Upper lobe of right lung (tissue), 1 donor: ENCODE results near the gene TCP11L2. TPM values are rescaled to one million over a fixed set of nuclear protein-coding genes. Genes with fewer than 3 reads are reported as not detected.

Experiments used
- ATAC-seq: fragments of 200-7000 bp; cut with Tn5 transposase; one replicate; pipeline ENCODE4 v1.9.1; 2020; ENCODE audit warnings: mild to moderate bottlenecking, moderate library complexity
- DNase-seq: peaks from one replicate; pipeline ENCODE4 v3.0.0-alpha.2; 2020
- H3K27ac ChIP-seq: fragments of 200-600 bp; one replicate; pipeline ENCODE4 v1.8.0; 2022
- H3K27me3 ChIP-seq: fragments of 200-600 bp; one replicate; pipeline ENCODE4 v1.8.0; 2022; ENCODE audit warnings: mild to moderate bottlenecking
- H3K36me3 ChIP-seq: fragments of 200-600 bp; one replicate; pipeline ENCODE4 v1.8.0; 2022
- H3K4me1 ChIP-seq: fragments of 200-600 bp; one replicate; pipeline ENCODE4 v1.8.0; 2022
- H3K4me3 ChIP-seq: fragments of 200-600 bp; one replicate; pipeline ENCODE4 v1.8.0; 2022; ENCODE audit warnings: mild to moderate bottlenecking
- H3K9me3 ChIP-seq: fragments of 200-600 bp; one replicate; pipeline ENCODE4 v1.8.0; 2022
- intact Hi-C: fragments of 100-400 bp; cut with DNase I; formaldehyde crosslinking; loops from one replicate; pipeline ENCODE4 v1.11.0; 2022
- total RNA-seq: library from RNA; stranded (reverse); fragmentation: NEBNext Ultra II Directional; extraction: Animal tissue kit (Norgen Biotek cat#: 25700); gene quantifications from one replicate; pipeline ENCODE4 v1.2.1, GENCODE V29; 2021
- TF ChIP-seq, protein P1 (sequence below): fragments of 200-600 bp; IDR thresholded peaks from one replicate; pipeline ENCODE4 v1.8.0; 2022; ENCODE audit warnings: antibody characterized with exemption
- donor health status: DM: no; HTN: yes; CAD: no; lungs with severe emphysema.

The TCP11L2 gene
- total RNA-seq, 1 donor from 2014 or later, result 37.7 TPM

DNA sequence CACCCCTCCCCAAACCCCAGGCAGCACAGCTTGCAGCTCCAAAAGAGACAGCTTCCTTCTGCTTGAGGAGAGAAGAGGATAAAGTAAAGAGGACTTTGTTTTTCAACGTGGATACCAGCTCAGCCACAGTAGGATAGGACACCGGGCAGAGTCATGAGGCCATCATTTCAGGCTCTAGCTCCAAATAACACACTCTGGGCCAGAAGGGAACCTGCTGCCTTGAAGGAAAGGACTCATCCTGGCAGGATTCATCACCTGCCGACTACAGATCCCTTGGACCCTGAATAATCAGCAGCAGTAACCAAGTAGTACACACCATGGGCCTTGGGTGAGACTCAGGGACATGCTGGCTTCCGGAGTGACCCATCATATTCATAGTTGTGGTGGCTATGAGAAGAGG, 44.3 kb upstream of the TCP11L2 start:
- intact Hi-C loops, result no loop called here
- H3K9me3 ChIP-seq, result no peaks in the 10 kb centered on the region
- no peaks in the 10 kb centered on the region for H3K36me3 ChIP-seq
- no peaks in the 10 kb centered on the region for H3K27me3 ChIP-seq
- no peak overlapping the region for H3K27ac ChIP-seq
- no peak for DNase-seq
- TF ChIP-seq, protein P1, sequence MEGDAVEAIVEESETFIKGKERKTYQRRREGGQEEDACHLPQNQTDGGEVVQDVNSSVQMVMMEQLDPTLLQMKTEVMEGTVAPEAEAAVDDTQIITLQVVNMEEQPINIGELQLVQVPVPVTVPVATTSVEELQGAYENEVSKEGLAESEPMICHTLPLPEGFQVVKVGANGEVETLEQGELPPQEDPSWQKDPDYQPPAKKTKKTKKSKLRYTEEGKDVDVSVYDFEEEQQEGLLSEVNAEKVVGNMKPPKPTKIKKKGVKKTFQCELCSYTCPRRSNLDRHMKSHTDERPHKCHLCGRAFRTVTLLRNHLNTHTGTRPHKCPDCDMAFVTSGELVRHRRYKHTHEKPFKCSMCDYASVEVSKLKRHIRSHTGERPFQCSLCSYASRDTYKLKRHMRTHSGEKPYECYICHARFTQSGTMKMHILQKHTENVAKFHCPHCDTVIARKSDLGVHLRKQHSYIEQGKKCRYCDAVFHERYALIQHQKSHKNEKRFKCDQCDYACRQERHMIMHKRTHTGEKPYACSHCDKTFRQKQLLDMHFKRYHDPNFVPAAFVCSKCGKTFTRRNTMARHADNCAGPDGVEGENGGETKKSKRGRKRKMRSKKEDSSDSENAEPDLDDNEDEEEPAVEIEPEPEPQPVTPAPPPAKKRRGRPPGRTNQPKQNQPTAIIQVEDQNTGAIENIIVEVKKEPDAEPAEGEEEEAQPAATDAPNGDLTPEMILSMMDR, result no peak
- H3K4me1 ChIP-seq, result no peaks in the 10 kb centered on the region
- no peak overlapping the region for H3K4me3 ChIP-seq
- ATAC-seq, result no peak

DNA sequence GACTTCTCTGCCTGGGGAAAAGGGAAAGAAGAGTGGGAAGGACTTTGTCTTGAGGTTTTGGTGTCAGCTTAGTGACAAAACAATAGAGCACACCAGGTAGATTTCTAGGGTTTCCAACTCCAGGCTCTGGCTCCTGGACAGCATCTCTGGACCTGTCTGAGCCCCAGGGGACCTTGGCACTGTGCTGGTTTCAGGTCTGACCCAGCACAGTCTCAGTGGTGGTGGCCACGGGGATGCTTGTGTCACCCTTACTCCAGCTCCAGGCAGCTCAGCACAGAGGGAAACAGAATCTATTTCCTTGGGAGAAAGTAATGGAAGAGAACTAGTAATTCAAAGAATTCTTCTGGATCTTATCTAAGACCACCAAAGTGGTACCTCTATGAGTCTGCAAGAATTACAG, 43.6 kb upstream of the TCP11L2 start:
- ATAC-seq (no peak), DNase-seq (no peak)
- Histone ChIP-seq H3K27me3 (no peaks in the 10 kb centered on the region), H3K27ac (no peak overlapping the region), H3K4me3 (no peak overlapping the region), H3K36me3 (no peaks in the 10 kb centered on the region), H3K9me3 (no peaks in the 10 kb centered on the region), H3K4me1 (no peaks in the 10 kb centered on the region)
- intact Hi-C loops, result no loop called here
- TF ChIP-seq, protein P1, result no peak

DNA sequence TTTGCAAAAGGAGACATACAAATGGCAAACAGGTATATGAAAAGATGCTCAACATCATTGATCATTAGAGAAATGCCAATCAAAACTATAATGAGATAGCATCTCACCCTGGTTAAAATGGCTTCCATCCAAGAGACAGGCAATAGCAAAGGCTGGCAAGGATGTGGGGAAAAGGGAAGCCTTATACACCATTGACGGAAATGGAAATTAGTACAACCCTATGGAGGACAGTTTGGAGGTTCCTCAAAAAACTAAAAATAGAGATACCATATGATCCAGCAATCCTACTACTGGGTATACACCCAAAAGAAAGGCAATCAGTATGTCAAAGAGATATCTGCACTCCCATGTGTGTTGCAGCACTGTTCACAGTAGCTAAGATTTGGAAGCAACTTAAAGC, 37.4 kb upstream of the TCP11L2 start:
- Histone ChIP-seq H3K27me3 (no peaks in the 10 kb centered on the region), H3K36me3 (no peaks in the 10 kb centered on the region), H3K9me3 (no peaks in the 10 kb centered on the region), H3K4me1 (no peaks in the 10 kb centered on the region), H3K27ac (no peak overlapping the region), H3K4me3 (no peak overlapping the region)
- TF ChIP-seq, protein P1, result no peak
- intact Hi-C loops, result no loop called here
- ATAC-seq (peak; percentile 75), DNase-seq (no peak)

DNA sequence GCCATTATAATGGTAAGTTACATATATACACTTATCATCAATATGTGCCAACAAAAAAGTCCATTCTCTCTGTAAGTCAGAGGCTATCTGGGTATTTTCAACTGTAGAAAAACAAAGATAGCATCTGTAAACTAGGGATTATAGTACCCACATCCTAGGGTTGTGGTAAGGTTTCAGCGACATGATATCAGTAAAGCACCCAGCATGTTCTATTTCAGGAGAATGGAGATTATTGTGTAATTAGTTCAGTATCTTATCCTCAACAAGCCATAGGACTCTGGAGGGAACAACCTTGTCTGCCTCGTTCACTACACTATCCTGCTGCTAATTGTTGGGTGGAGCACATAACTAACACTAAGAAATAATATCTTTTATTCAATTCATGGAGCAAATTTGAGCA, 35.0 kb upstream of the TCP11L2 start:
- H3K27ac ChIP-seq, result no peak overlapping the region
- intact Hi-C loops, result no loop called here
- no peak overlapping the region for H3K4me3 ChIP-seq
- TF ChIP-seq, protein P1, result no peak
- no peaks in the 10 kb centered on the region for H3K27me3 ChIP-seq
- ATAC-seq (no peak), DNase-seq (no peak)
- H3K4me1 ChIP-seq, result no peaks in the 10 kb centered on the region
- no peaks in the 10 kb centered on the region for H3K36me3 ChIP-seq
- no peaks in the 10 kb centered on the region for H3K9me3 ChIP-seq

DNA sequence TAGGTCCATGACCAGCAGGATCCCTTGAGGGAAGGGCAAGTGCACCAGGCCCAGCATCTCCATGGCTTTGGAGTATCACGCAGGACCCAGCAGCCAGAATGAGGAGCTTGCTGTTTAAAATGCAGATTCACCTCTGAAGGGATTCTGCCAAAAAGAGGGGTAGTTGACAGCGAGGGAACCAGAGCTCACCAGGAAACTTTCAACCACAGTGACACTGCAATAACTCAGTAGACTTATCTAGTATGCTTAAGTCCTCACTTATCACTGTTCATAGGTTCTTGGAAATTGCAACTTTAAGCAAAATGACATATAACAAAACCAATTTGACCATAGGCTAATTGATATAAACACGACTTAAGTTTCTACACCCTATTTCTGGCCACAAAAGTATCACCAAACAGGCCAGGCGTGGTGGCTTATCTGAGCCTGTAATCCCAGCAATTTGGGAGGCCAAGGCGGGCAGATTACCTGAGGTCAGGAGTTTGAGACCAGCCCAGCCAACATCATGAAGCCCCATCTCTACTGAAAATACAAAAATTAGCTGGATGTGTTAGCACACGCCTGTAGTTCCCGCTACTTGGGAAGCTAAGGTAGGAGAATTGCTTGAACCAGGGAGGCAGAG, 33.3 kb upstream of the TCP11L2 start:
- no peaks in the 10 kb centered on the region for H3K9me3 ChIP-seq
- intact Hi-C loops, result no loop called here
- no peak overlapping the region for H3K4me3 ChIP-seq
- H3K36me3 ChIP-seq, result no peaks in the 10 kb centered on the region
- H3K4me1 ChIP-seq, result no peaks in the 10 kb centered on the region
- DNase-seq, result no peak
- TF ChIP-seq, protein P1, result no peak
- ATAC-seq, result no peak
- no peak overlapping the region for H3K27ac ChIP-seq
- no peaks in the 10 kb centered on the region for H3K27me3 ChIP-seq
